GM21447 (cell line): ENCODE results near the gene LCORL.
"Not testable (repeated sequence)": the region's sequence is repeated elsewhere in the genome, so short reads cannot be mapped to it uniquely, and the experiment has no call there.

ENCODE experiments used
- ATAC-seq: cut with Tn5 transposase; IDR thresholded peaks from one replicate; pipeline ENCODE4 v1.9.1; 2021; ENCODE audit not compliant: unreplicated experiment

The LCORL gene

DNA sequence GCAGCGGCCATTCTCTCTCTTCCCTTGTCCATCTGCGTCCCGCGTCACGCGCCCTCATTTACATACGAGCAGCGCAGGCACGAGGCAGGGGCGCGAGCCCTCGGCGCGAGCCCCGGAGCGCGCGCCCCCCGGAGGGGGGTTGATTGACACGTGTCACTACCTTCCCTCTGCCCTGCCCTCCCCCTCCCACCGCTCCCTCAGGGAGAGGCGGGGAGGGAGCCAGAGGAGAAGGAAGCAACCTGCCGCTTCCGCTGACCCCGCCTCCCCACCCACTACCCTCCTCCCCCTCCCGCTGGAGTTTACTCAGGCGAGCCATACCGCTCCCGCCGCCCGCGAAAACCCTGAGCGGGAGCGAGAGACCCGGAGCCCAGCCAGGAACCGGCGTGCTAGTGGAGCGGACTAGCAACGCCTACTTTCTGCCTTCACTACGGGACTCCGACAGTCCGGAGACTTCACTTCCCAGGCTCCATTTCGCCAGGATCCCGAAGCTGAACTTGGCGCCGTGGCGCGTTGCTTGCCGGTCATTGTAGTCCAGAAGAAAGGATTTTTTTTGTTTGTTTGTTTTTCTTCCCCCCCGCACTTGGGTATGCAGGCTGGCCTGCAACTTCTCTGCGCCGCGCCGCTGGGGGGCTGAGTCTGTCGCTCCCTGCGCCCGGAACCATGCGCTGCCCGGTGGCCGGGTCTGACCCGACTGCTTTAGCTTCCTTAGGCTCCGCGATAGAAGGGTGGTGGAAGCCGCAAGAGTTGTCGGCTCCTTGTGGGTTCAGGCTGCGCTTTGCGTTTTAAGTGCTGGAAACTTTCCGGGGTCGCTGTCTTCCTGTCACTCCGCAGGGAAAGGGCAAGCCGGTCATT is at the start of gene LCORL:
Gene LCORL, minus strand, starts transcription at position 36 of the 852 bp plus-strand sequence. Its CDS starts 4 bp downstream, at position 32.
- peak; percentile 76 for ATAC-seq

- ATAC-seq = no peak
These were observed 48.3 kb upstream of the LCORL start for GRCh38 chr4:18069810-18070209.

GRCh38 chr4:18067031-18067430 is 45.5 kb upstream of the LCORL start:
- no peak for ATAC-seq

DNA sequence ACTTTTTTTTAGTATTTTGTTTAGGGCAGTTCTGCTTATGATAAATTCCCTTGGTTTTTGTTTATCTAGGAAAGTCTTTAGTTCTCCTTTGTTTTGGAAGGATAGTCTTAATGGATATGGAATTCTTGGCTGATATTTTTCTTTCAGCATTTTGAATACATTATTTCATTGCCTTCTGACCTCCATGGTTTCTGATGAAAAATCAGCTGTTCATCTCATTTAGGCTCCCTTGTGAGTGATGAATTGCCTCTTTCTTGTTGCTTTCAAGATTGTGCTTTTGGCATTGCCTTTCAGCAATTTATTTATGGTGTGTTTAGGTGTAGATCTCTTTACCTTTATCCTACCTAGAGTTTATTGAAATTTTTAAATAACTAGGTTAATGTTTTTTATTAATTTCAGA is 41.5 kb upstream of the LCORL start:
- ATAC-seq = no peak

- ATAC-seq = peak; percentile 65
These were observed 36.4 kb upstream of the LCORL start for GRCh38 chr4:18057821-18058533.

GRCh38 chr4:18056030-18056429 is 34.5 kb upstream of the LCORL start:
- no peak for ATAC-seq

DNA sequence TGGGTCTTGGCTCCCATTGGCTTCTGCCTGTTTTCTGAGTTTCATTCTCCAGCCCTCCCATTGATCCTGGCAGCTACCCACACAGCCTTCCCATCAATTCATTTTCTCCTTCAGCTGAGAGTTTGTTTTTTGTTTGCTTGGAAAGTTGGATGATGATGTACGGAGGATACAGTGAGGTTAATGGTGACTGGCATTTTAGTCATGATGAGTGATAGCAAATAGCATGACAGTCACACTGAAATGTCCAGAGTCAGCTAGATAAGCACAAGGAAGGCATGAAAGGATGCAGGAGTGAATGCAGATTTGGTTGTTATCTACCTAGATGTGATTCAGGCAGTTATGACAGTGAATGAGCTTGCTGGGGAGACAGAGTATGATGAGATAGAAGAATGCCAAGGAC is 30.6 kb upstream of the LCORL start:
- no peak for ATAC-seq

- ATAC-seq = no peak
These were observed 29.7 kb upstream of the LCORL start for GRCh38 chr4:18051281-18051680.

GRCh38 chr4:18050448-18050847 is 28.9 kb upstream of the LCORL start:
- no peak for ATAC-seq

GRCh38 chr4:18049446-18049845 is 27.9 kb upstream of the LCORL start:
- ATAC-seq = no peak

GRCh38 chr4:18042754-18043153 is 21.2 kb upstream of the LCORL start:
- no peak for ATAC-seq

DNA sequence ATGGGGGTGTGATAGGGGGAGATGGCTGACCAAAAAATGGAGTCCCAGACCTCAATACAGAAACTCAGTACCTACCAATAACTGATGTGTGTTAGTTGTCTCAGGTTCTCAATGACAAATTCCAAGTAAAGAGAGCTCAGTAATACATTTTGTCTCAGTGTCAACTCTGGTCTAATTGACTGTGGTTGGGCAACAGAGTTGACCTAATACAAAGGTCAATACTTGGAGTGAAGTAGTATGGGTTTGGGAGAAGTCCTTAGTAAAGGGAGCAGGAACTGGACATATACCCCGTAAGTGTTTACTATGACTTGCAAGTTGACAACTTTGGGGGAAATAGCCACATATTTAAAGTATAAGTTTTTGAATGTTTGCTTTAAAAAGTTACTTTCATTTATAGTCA is 20.5 kb upstream of the LCORL start:
- no peak for ATAC-seq

DNA sequence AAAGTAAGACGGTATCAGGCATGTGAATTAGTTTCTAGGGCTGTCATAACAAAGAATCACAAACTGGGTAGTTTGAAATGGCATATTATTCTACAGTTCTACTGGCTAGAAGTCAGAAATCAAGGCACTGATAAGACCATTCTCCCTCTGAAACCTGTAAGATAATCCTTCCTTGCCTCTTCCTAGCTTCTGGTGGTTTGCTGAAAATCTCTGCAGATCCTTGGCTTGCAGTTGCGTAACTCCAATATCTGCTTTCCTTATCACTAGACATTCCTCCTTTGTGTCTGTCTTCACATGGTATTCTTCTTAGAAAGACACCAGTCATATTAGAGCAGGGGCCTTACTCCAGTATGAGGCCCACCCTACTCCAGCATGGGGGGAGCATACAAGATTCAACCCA is 19.6 kb upstream of the LCORL start:
- ATAC-seq = no peak

DNA sequence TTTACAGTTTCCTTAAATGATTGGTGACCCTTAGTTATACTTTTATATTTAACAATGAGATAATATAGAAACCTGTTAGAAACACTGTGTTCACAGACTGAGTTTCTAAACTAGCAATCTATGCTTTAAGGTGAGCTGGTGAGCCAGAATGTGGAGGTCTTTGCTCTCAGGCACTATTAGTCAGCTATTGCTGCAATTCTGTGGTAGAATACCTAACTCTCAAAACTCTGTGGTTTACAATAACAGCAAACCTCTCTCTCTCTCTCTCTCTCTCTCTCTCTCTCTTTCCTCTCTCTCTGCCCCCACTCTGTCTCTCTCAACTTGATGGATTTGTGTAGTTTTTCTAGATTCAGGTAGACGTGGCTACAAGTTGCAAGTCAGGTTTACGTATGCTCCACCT is 17.6 kb upstream of the LCORL start:
- ATAC-seq = no peak

GRCh38 chr4:18036369-18036768 is 14.8 kb upstream of the LCORL start:
- not testable (repeated sequence) for ATAC-seq

DNA sequence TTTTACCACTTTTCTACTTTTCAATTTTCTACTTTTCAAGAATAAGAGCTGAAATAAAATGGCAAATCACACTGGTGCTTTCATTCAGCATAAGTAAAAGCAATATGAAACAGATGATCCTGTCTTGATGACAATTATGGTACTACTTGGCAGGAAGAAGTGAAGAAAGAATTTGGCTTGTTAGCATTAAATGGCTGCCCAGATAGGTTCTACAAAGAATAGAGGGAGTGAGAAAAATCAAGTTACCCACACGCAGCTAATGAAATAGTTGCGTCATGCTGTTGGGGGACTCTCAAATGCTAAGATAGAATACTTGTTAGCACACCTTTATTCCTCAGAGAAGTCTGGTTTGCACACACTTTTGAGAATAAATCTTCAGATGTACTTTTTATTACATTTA is 12.5 kb upstream of the LCORL start:
- ATAC-seq = no peak

DNA sequence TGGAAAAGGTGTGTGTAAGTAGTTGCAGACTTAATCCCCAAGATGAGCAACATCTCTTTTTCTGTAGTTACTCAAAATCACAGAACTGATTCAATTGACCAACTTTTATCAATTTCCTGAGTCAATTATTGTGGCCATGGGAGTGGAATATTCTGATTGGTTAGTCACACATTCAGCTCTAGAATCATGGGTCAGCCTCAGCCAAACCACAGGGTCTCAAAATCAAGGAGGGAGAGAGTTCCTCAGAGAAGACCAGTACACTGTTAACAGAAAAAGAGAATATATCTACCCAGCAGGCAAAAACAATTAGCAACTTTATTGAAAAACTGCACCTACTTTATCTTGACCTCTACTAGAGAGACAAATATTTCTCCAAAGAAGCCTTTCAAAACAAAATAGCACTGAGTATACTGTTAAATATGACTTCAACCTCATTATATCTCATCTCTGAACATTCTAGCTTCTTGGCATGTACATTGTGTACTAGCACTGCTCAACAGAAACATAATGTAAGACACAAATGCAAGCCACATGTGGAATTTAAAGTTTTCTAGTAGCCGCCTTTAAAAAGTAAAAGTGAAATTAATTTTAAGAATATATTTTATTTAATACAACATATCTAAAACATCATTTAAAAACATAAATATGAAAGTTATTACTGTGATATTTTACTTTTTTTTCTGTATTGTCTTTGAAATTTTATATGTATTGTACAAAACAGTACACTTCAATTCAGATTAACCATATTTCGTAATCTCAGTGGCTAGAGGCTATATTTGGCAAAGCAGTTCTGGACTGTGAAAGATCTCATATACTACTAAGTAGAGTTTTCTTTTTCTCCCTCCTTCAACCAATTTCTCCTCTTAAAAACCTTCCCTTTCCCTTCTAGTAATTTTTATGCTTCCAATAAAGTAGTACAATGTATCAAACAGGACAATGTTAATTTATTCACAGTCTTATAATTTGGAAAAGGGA is 11.8 kb upstream of the LCORL start:
- no peak for ATAC-seq

DNA sequence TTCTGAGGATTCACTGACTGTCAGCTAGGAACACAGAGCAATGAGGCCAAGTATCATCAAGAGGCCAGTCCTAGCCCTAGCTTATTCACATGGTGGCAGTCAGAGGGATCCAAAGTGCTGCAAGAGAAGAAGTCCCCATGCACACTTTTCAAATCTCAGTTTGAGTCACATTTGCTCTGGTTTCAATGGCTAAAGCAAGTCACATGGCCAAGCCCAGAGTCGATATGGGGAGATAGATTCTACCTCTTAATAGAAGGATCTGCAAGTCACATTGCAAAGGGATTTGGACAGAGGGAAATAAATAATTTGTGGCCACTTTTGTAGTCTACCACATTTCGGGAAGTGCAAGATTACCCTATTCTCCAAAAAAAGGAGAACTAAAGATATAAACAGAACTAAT is 3.7 kb upstream of the LCORL start:
- no peak for ATAC-seq

GRCh38 chr4:18022572-18023050 is 1.1 kb upstream of the LCORL start:
- ATAC-seq = no peak

DNA sequence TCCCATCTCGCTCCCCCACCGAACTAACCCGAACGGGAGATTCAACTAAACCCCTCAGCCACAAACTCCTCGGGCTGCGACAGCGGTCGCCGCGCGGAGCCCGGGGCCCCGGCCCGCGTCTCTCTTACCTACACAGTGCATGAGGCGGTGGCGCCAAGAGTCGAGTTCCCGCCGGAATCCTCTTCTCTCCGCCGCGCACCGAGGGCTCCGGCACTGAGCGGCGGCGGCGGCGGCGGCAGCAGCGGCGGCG is 160 bp downstream of the LCORL start:
- peak; percentile 8 for ATAC-seq
